SK-N-DZ (cell line): Measurements from ENCODE around the gene UMODL1.

ENCODE experiments used
- DNase-seq: peaks from one replicate; pipeline ENCODE4 v3.0.0-alpha.2; 2015; ENCODE audit warnings: low spot score

The UMODL1 gene

GRCh38 chr21:42079008-42079938 lies 8.2 kb downstream of the UMODL1 start:
- DNase-seq, result no peak

- DNase-seq, result no peak
These were observed 9.0 kb downstream of the UMODL1 start for GRCh38 chr21:42079939-42080787.

GRCh38 chr21:42080788-42081083 lies 9.6 kb downstream of the UMODL1 start:
- DNase-seq, result no peak

DNA sequence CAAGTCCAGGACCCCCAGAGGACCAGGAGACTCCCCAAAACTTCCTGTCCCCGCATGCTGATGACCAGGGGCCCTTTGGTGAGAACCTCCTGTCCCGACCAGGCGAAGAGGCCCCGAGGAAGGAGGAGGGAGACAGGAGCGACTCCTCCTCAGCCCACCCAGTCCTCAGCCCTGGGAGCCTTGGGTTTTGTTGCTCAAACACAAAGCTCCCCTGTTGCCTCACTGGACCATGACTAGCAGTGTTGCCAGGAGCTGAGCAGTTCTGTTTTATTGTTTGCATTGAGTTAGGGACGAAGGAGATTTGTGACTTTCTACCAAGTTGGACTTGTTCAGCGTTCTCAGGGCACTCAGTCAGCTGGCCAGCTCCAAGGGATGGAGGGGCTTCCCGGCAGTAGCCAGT lies 10.0 kb downstream of the UMODL1 start:
- DNase-seq, result no peak

- no peak for DNase-seq
These were observed 10.8 kb downstream of the UMODL1 start for GRCh38 chr21:42081931-42082381.

- no peak for DNase-seq
These were observed 11.6 kb downstream of the UMODL1 start for GRCh38 chr21:42082501-42083360.

DNA sequence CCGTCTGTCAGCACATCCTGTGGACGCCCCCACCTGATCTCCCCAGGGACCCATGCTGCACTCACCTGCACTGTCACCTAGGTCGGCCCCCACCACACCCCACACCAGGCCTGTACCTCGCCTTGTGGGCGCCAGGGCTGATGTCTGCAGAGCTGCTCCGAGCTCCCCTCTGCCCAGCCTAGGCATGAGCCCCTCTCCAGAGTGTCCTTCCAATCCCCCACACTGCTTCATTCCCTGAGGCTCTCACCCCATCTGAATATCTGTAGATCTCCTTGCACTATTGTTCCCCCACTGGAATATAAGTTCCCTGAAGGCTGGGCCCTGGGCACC lies 12.2 kb downstream of the UMODL1 start:
- no peak for DNase-seq

DNA sequence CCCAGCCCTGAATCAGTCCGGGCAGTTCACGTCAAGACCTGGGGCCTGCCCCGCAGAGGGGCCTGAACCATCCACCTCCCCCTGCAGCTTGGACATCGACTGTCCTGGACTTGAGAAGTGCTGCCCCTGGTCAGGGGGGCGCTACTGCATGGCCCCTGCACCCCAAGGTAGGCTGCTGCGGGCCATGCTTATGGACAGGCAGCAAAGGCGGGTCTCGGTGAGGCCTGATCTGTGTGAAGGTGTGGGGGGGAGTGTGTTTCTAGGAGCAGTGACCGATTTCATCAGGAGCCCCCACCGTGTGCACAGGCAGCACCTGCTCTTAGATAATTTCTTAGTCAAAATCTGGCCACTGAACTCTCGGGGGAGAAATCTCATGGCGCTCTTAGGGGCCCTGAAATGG lies 13.0 kb downstream of the UMODL1 start:
- DNase-seq, result no peak

GRCh38 chr21:42085246-42086077 lies 14.3 kb downstream of the UMODL1 start:
- no peak for DNase-seq

- no peak for DNase-seq
These were observed 15.9 kb downstream of the UMODL1 start for GRCh38 chr21:42086969-42087368.

DNA sequence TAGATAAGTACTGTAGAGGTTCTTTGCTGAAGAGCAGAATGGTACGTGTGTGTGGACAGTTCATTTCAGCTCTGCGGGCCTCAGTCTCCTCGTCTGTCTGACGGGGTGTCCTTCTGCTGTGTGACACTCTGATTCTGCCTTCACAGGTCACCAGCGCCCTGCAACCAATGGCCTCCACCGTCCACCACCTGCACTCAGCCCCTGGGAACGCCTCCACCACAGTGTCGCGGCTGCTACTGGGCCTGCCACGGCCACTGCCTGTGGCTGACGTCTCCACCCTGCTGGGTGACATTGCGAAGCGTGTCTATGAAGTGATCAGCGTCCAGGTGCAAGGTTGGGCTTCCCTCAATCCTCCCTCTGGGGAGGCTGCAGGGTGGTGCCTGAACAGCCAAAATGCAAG lies 17.0 kb downstream of the UMODL1 start:
- DNase-seq, result no peak

DNA sequence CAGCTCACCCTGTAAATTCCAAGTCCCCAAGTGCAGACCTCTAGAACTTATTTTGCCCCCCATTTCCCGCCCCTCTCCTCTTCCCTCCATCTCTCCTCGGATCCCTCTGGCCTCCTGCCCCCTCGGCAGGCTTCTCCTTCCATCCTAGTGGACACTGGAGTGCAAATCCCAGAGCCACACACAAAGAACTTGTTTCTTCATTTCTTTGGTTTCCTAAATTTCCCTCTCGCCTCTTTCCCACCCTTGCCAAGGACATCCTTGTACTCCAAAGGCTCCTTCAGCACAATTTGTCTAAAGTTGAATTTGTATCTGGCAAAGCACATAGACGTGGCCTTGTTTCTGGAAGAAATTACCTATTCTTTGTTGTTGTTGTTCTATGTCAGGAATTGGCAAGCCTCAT lies 17.5 kb downstream of the UMODL1 start:
- no peak for DNase-seq

DNA sequence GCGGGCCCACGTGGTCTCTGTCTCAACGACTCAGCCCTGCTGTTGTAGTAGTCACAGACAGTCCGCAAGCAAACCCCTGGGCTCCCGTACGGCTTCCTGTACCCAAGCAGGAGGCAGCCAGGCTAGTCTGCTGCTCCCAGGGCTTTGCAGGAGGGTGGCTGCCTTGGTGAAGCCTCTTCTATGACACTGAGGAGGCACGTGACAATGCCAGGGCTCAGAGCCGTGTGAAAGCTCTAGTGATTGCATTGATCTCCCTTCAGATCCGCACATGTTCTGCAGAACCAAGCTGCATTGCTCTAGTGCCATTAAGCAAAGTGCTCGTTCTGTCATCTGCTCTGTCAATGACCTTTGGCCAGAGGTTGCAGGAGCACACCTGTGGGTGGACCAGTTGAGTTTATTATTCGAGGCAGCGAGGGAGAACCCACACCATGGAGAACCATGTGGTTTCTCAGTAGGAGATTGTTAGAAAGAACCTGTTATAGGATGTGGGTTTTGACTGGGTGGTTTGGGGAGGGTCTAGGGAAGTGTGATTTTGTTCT lies 18.0 kb downstream of the UMODL1 start:
- no peak for DNase-seq

DNA sequence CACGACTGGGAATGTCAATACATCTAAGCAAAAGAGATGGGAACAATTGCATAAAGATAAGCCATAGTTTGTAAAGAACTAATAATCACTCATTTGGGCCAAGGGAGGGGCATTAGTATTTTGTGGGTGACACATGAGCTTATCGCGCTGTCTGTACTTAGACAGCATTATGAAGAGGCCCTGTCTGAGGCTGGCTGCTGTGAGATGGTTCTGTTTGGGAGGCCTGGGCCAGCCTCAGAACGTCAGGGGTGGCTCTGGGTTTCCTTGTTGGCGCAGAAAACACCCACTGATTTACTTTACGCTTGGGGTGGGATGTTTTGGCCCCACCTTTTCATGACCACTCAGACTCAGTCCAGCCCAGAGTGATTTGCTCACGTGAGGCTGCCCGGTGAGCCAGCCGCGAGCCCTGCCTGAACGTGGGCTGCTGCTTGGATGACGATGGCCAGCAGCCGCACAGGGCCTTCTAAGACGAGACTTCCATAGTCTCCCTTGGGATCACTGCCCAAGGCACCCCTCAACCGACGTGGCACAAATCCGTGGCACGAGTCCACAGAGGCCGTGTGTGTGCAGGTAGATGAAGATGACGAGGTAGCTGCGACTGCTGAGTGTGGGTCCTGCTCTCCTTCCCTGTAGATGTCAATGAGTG lies 18.7 kb downstream of the UMODL1 start:
- DNase-seq, result no peak

- DNase-seq, result no peak
These were observed 20.9 kb downstream of the UMODL1 start for GRCh38 chr21:42091899-42092508.

DNA sequence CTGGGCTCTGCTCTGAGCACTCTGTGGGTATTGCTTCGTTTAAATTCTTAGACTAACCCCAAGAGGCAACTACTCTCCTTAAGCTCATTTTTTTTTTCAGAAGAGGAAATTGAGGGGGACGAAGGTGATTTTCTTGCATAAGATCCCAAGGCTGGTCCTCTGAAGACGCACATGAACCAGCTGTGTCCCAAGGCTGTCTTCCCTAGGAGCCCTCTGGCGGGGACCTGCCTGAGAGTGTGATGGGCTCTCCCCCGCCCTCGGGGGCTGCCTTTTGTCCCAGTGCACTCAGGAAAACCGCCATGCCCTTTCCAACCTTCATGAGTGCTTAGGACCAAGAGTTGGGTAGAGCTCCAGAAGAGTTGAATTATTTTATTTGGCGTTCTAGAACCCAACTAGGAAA lies 21.7 kb downstream of the UMODL1 start:
- no peak for DNase-seq

DNA sequence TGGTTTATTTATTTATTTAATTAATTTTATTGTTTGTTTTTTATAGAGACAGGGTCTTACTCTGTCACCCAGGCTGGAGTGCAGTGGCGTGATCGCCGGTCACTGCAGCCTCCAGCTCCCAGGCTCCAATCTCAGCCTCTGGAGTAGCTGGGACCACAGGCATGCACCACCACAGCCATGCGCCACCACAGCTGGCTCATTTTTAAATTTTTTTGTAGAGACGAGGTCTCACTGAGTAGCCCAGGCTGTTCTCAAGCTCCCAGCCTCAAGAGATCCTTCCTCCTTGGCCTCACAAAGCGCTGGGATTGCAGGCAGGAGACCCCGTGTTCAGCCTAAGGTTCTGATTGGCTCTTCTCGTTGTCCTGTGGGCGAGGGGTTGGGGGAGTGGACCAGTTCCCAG lies 22.1 kb downstream of the UMODL1 start:
- DNase-seq, result no peak

- no peak for DNase-seq
These were observed 22.9 kb downstream of the UMODL1 start for GRCh38 chr21:42093991-42094421.

GRCh38 chr21:42094811-42095210 lies 23.7 kb downstream of the UMODL1 start:
- DNase-seq, result no peak

- no peak for DNase-seq
These were observed 24.5 kb downstream of the UMODL1 start for GRCh38 chr21:42095581-42095980.
